NCI-H526 treated with DMSO at 0.1 percent for 48 hours (cell line): ENCODE data around the gene BTBD8.

Experiments
- DNase-seq: peaks from one replicate; lab custom pipeline; 2025; lab: John Stamatoyannopoulos, UW

BTBD8 gene

DNA sequence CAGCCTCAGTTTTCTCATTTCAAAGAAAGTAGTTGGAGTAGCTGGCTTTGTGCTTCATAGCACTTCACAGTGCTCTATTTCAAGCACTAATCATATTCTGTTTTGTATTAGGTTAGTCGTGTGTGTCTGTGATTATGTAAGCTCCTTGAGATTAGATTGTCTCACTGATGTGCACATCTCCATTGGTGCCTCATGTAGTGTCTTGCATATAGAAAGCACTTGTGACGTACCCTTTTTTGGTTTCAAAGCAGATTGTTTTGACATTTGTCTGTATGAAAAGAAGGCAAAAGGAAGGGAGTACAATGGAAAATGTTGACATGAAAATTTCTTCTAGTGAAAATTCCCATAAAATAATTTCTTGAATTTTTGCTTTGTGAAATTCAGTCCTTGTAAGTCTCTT lies 13.9 kb downstream of the BTBD8 start:
- no peak for DNase-seq

DNA sequence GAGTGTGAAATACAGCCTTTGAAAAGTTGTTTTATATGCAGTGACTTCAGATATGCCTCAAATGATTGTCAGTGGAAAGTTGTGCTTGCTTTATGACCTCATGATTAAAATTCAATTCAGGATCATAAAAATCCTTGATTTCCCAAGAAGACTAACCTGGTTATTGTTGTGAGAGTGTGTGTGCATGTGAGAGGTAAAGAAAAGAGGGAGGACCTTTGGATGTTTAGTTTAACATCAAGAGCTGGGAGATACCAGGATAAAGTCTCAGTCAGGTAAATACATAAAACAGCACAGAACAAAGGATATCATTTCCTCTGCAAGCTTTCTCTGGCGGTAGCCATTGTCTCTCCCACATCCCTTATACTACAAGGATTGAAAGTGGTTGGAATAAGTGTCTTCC lies 14.4 kb downstream of the BTBD8 start:
- no peak for DNase-seq

DNA sequence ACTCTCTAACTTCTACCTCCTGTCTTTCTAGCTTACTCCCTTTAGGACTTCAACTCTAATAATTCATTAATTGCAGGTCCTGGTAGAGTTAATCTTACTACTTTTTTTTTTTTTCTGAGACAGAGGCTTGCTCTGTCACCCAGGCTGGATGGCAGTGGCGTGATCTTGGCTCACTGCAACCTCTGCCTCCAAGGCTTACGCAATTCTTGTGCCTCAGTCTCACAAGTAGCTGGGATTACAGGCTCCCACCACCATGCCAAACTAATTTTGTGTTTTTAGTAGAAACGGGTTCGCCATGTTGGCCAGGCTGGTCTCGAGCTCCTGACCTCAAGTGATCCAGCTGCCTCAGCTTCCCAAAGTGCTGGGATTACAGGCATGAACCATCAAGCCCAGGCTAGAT lies 15.7 kb downstream of the BTBD8 start:
- no peak for DNase-seq

DNA sequence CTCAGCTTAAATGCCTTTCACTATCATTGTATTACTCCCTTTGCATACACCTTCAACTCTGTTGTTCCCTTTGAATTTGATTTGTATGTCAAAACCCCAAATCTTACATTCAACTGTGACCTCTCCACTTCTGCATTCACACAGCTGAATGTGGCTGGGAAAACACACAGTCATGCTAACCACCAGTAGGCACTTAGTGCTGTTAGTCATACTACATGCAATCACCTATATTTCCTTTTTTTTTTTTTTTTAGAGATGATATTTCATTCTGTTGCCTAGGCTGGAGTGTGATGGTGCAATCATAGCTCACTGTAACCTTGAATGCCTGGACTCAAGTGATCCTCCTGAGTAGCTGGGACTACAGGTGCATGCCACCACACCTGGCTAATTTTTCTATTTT lies 16.2 kb downstream of the BTBD8 start:
- no peak for DNase-seq

DNA sequence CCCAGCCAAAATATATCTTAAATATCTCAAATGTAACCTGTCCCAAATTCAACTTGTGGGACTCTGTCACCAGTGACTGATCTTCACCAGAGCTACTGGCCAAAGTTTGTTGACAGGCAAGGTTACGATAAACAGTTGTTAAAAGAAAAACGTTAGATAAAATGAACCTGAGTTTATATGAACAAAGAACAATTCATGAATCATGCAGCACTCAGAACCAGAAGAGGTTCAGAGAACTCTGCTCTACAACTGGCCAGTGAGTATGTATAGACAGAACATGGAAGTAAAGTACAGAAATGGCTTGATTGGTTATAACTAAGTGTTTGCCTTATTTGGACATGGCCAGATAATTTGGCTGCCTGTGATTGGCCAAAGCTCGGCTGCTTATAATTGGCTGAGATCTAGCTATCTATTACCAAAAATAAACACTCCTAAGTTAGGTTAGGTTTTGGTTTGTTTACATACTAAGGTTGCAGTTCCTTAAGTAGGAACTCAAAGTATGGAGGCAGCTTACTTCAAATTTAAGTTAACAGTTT lies 25.5 kb downstream of the BTBD8 start:
- no peak for DNase-seq

DNA sequence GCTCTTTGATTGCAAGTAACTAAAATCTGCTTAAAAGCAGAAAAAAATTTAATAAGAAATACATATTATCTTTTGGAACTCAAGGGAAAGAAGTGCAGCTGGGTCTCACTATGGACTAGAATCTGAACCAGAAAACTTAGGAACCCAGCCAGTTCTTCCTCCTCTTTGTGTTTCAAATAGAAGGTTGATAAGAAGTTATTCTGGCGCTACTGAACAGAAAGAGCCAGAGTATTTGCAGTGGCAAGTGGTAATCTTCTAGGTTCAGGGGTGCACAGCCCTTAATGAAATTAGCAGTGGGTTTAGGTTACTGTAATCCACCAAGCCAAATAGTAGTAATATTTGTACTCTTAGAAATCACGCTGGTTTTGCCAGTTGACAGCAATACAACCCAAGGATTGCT lies 28.5 kb downstream of the BTBD8 start:
- DNase-seq = no peak

DNA sequence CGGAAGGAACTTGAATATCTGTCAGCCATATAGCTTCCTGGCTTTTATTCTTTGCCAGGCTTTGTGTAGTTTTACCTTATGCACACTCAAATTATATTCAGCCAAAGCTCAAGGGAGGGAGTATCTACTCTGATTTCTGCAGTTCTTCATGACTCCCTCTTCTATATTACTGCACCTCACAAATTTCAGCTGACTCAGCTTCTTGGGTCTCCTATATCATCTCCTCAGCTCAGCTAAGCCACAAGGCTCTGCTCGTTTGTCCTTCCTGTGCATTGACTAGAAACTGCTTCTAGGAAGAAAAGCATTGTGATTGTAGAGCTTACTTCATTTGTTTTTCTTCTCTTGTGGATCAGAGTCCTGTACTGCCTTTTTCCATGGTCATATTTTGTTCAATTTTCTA lies 37.4 kb downstream of the BTBD8 start:
- no peak for DNase-seq

DNA sequence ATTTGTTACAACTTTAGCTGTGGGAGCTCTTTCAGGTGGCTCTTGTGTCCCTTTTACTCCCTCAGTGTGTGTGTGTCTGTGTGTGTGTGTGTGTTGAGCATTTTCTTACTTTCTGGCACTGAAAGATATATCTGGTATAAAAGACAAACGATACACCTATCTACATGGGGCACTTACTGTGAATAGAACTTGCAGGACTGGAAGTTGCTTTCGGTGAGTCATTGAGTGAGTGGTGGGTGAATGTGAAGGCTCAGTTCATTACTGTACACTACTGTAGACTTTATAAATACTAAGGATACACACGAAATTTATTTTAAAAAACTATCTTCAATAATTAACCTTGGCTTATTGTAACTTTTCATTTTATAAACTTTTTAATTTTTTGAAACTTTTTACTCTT lies 38.7 kb downstream of the BTBD8 start:
- no peak for DNase-seq

DNA sequence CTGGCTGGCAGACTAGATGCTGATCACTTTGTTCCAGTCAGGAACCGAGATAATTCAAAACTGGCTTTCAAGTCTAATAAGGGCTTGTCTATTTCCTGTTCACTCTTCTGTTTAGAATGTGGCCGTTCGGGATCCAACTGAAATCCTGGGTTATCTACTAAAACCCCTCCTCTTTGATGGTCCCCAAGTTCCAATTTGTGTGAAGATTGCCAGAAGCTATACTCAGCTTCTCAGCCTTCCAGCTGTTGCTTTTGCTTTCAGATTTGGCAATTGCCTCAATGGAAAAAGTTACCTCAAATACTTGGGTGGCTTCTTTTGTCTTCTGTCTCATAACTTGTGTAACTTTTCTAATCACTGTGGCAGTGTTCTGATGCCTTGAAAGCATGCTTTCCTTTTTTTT lies 43.7 kb downstream of the BTBD8 start:
- no peak for DNase-seq

DNA sequence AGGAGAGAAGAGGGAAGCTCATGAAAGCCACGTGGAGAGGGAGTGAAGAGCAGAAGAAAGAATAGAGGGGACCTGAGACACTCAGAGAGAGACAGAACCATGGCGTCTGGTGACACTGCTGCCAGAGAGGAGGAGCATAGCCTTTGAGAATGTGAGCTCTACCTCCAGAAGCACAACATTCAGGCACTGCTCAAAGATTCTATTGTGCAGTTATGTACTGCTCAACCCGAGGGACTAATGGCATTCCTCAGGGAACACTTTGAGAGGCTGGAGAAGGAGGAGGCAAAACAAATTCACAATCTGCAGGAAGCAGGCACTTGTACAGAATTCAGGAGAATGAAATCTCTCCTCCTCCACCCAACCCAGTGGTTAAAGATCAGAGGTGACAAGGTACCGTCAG lies 45.1 kb downstream of the BTBD8 start:
- DNase-seq = no peak

DNA sequence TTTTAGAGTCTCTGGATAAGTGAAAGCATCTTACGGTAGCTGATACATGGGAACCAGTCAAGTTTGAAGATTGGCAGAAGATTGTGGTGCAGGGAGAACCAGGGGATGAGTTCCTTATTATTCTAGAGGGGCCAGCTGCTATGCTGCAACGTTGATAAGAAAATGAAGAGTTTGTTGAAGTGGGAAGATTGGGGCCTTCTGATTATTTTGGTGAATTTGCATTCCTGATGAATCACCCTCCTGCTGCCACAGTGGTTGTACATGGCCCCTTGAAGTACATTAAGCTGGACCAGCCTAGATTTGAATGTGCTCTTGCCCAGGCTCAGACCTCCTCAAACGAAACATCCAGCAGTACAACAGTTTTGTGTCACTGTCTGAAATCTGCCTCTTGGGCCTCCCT lies 45.9 kb downstream of the BTBD8 start:
- no peak for DNase-seq

DNA sequence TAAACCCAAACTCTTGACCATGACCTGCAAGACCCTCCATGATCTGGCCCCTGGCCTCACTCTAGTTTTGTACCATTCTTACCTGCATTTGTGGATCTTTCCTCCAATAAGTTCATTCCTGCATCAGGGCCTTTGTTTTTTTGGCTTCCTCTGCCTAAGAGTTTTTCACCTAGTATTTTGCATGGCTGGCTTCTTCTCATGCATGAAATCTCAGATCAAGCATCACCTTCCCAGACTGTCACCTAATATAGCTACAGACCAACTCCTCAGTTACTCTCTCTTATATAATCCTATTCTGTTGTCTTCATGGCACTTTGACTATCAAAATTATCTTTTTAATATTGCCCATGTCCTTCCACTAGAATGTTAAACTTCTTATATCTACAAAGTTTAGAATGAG lies 54.2 kb downstream of the BTBD8 start:
- no peak for DNase-seq

DNA sequence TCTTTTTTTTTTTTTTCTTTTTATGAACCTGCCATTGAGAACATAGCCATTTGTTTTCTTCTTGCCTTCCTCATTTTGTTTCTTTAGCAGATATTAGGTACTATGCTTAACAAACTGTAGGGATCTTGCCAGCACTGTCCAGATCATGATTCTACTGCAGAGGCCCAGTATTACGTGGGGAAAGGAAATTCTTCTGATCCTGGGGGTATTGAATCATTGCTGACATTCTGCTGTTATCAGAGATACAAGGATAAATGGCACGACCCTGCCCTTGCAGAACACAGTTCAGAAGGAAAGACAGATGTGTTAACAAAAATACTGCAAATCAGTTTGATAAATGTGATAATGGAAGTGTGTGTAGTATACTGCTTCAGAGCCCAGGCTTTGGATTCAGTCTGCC lies 56.2 kb downstream of the BTBD8 start:
- DNase-seq = no peak

DNA sequence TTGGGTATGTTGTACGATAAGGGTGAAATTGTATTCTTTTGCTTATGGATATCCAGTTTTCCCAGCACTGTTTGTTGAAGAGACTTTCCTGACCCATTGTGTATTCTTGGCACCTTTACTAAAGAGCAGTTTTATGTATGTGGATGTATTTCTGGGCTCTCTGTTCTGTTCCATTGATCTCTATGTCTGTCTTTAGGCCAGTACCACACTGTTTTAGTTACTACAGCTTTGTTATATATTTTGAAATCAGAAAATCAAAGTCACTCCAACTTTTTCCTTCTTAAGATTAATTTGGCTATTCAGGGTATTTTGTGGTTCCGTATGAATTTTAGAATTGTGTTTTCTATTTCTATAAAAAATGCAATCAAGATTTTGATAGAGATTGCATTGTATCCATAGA lies 74.8 kb downstream of the BTBD8 start:
- no peak for DNase-seq

DNA sequence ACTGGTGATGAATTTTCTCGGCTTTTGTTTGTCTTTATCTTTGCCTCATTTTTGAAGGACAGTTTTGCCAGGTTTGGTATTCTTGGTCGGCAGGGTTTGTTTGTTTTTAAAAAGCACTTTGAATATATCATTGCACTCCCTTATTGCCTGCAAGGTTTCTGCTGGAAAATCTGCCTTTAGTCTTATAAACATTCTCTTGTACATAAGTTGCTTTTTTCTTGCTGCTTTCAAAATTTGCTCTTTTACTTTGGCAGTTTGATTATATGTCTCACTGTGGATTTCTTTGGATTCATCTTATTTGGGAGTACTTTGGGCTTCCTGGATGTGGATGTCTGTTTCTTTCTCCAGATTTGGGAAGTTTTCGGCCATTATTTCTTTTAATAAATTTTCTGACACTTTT lies 79.4 kb downstream of the BTBD8 start:
- no peak for DNase-seq

DNA sequence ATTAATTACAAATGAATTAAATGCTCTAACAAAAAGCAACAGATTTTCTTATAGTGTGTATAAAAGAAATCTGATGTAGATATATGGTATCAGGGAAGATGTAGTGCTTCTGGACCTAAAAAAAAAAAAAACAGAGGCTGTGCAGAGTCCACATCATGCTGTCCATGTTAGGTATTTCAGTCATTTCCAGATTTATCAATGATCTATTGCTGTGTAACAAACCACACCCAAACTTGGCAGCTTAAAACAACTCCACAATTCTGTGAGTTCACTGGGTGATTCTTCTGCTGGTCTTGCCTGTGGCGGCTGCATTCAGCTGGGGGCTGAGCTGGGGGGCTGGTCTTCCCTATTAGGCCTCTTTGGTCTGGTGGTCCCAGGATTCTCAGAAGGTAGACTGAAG lies 85.2 kb downstream of the BTBD8 start:
- no peak for DNase-seq

DNA sequence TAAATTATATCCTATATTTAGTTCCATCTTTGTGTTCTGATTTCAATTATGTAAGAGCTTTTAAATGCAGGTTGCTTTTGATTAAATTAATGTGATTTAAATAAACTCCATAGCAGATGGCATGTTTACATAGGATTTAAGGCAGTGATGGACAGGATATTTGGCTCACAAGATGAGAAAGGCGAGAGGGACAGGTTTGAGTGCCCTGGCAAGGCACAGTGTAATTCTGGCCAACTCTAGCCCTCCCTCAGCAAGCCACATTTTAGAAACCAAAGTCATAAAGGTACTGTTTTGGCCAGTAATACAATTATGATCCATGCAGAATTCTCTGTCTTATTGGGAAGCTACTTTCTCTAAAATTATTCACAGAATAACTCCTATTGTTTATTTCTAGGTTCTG lies 87.0 kb downstream of the BTBD8 start:
- no peak for DNase-seq

DNA sequence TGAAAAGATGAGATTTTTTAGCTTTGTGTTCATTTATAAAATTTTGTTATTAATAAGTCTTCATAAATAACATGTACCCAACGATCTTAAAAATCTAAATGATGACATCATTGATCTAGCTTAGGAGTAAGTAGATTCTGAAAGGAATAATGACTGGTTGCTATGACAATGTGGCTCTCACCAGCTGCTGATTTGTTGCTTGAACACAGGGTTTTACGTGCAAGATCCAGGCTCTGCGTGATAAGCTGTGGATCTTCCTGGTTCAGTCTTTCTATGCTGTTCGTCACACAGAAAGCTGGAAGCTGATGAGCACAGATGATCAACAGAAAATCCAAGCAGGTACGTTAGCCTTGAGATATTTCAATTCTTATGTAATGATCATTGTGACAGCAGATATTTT lies 88.5 kb downstream of the BTBD8 start:
- no peak for DNase-seq

DNA sequence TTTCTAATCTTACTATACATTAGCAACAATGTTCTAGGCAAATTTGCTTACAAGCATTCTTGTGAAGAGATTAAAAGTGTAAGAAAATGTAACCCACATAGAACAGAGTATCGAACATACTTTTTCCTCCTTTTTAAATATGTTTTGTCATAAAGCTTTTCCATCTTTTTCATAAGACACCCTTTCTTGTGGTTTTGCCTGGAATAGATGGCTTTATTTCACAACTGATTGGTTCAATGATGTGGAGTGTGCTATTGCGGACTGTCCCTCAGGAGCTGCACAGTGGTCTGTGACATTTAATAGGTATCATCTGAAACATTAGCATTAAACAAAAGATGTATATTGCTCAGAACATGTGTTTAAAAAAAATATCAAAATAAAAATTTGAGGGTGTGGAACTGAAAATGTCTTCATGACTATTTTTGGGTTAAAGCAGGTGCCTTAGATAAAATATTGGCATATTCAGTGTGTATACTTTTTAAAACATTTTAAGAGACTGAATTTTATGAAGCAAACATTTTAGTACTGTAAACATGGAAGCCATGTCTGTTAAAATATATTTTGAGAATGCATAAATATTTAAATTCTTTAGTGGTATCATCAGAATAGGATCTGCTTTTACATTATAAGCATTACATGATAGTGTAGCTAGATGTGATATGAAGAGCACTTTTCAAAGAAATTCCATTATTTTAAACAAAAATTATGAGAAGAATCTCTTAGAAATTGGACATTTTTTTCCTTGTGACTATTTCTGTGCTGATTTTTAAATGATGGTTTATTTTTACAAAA lies 89.3 kb downstream of the BTBD8 start:
- no peak for DNase-seq

DNA sequence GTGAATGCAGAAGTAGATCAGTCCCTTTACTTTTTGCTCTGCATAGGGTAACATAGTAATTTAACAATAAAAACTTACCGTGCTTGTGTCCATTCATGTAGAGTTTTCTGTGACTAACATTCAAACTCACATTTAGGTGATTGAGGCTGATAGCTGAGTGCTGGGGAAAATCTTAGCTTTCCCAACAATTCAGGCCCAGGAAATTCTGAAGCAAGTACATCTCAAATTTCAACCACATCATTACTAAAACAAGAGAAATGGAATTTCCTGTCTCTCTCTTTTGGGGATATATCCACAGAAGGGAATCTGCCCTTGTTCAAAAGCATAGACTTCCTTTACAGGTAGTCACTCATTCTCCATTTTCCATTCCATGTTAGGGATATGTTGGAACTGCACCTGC lies 104.5 kb downstream of the BTBD8 start:
- no peak for DNase-seq

DNA sequence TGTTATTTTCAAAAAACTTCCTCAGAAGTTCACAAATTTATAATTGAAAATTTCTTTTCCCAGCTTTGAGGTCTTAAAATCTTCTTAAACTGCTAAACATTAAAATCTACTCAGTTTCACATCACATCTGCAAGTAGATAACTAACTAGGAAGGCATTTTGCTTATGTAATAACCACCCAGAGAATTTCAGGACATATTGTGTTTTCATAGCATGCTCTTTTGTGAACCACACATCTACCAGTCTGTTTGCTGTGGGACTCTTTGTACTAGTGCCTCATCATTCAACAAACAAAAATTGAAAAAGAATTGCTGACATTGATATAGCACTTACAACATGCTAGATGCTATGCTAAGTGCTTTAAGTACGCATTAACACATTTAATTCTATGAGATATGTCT lies 105.9 kb downstream of the BTBD8 start:
- DNase-seq = no peak

DNA sequence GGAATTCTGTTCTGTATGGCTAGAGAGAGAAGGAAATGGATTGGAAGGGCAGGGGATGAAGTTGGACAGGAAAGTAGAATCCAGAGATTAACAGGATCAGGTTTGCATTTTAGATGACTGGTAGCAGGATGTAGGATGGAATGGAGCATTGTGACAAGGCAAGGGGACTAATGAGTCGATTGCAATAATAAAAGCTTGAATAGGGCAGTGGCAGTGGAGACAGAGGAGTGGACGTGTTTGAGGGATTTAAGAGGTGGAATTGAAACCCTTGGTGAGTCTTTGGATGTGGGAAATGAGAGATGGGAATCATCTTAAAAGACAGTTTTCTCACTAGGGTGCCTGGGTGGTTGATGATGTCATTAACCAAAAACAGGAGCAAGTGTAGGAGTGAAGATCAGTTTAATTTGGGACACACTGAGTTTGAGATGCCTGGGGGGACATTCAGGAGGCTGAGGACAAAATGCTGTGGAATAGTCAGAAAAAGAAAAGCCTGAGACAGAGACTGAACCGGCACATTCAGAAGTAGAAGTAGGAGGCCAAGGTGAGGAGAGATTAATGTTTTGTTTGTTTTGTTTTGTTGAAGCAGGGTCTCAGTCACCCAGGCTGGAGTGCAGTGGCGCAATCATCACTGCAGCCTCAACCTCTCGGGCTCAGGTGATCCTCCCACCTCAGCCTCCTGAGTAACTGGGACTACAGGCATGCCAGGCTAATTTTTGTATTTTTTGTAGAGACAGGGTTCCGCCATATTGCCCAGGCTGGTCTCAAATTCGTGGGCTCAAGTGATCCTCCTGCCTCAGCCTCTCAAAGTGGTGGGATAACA lies 108.5 kb downstream of the BTBD8 start:
- DNase-seq = no peak

DNA sequence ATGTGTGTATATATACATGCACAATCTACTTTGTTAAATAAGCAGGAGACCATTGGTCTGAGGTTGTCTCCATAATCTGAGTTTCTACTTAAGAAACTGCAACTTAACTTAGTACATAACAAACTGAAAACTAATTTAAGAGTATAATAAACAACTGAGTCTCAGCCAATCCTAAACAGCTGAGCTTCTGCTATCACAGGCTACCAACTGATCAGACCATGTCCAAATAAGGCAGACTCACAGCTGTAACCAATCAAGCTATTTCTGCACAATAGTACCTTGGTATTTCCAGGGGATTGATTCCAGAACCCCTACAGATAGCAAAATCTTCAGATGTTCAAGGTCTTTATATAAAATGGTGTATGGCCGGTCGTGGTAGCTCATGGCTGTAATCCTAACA lies 111.6 kb downstream of the BTBD8 start:
- DNase-seq = no peak
